GM18517 (cell line): Measurements from ENCODE around the gene YWHAB.
A peak's percentile ranks its signal among the peaks of the same experiment; 100 is the strongest.
"Not testable (repeated sequence)": the region's sequence is repeated elsewhere in the genome, so short reads cannot be mapped to it uniquely, and the experiment has no call there.

Experiments used
- ATAC-seq: cut with Tn5 transposase; IDR thresholded peaks from one replicate; pipeline ENCODE4 v1.9.1; 2021; ENCODE audit warnings: mild to moderate bottlenecking, moderate library complexity; ENCODE audit not compliant: unreplicated experiment

The YWHAB gene

GRCh38 chr20:44885392-44886265 is at the start of gene YWHAB:
Gene YWHAB (plus strand): TSS chr20:44885705. CDS start chr20:44901534, 15,829 bp downstream.
- peak; percentile 76 for ATAC-seq

GRCh38 chr20:44836601-44837120 is 48.8 kb upstream of the YWHAB start:
- ATAC-seq = no peak

GRCh38 chr20:44837946-44838345 is 47.6 kb upstream of the YWHAB start:
- no peak for ATAC-seq

- ATAC-seq = no peak
Observed at GRCh38 chr20:44838521-44838920, 47.0 kb upstream of the YWHAB start.

- ATAC-seq = no peak
Observed at GRCh38 chr20:44839481-44839880, 46.0 kb upstream of the YWHAB start.

GRCh38 chr20:44840826-44841225 is 44.7 kb upstream of the YWHAB start:
- no peak for ATAC-seq

GRCh38 chr20:44841955-44842354 is 43.5 kb upstream of the YWHAB start:
- ATAC-seq = no peak

- ATAC-seq = no peak
Observed at GRCh38 chr20:44843876-44844275, 41.6 kb upstream of the YWHAB start.

- ATAC-seq = no peak
Observed at GRCh38 chr20:44848254-44849015, 37.1 kb upstream of the YWHAB start.

- no peak for ATAC-seq
Observed at GRCh38 chr20:44849703-44850102, 35.8 kb upstream of the YWHAB start.

- no peak for ATAC-seq
Observed at GRCh38 chr20:44850272-44850671, 35.2 kb upstream of the YWHAB start.

- ATAC-seq = no peak
Observed at GRCh38 chr20:44850837-44851236, 34.7 kb upstream of the YWHAB start.

GRCh38 chr20:44851545-44851944 is 34.0 kb upstream of the YWHAB start:
- no peak for ATAC-seq

GRCh38 chr20:44856442-44856841 is 29.1 kb upstream of the YWHAB start:
- ATAC-seq = no peak

GRCh38 chr20:44856856-44857448 is 28.6 kb upstream of the YWHAB start:
- ATAC-seq = no peak

- ATAC-seq = no peak
Observed at GRCh38 chr20:44858606-44859360, 26.7 kb upstream of the YWHAB start.

GRCh38 chr20:44861531-44862006 is 23.9 kb upstream of the YWHAB start:
- no peak for ATAC-seq

GRCh38 chr20:44862286-44862685 is 23.2 kb upstream of the YWHAB start:
- ATAC-seq = no peak

- not testable (repeated sequence) for ATAC-seq
Observed at GRCh38 chr20:44863365-44864084, 22.0 kb upstream of the YWHAB start.

- not testable (repeated sequence) for ATAC-seq
Observed at GRCh38 chr20:44864493-44864892, 21.0 kb upstream of the YWHAB start.
